Muscle layer of colon (tissue), 2 donors: ENCODE results near the gene PFDN1.
"Not testable (repeated sequence)": the region's sequence is repeated elsewhere in the genome, so short reads cannot be mapped to it uniquely, and the experiment has no call there.

Source experiments
- H3K27ac ChIP-seq: one replicate; pipeline ENCODE4 v1.7.0; 2013; ENCODE audit warnings: low read depth, mild to moderate bottlenecking, low read length, moderate library complexity
- H3K27me3 ChIP-seq, 2 donors: one replicate each; pipeline ENCODE4 v1.7.0; 2013; ENCODE audit warnings: low read length in 2 of 2, mild to moderate bottlenecking in 2 of 2; ENCODE audit not compliant: insufficient read depth in 2 of 2, control insufficient read depth in 1 of 2
- H3K36me3 ChIP-seq: one replicate; pipeline ENCODE4 v1.7.0; 2013; ENCODE audit warnings: mild to moderate bottlenecking, low read length; ENCODE audit not compliant: insufficient read depth
- H3K4me1 ChIP-seq: one replicate; pipeline ENCODE4 v1.7.0; 2013; ENCODE audit warnings: mild to moderate bottlenecking, low read length; ENCODE audit not compliant: insufficient read depth
- H3K4me3 ChIP-seq, 2 donors: one replicate each; pipeline ENCODE4 v1.7.0; 2013; ENCODE audit warnings: low read length in 2 of 2, low read depth in 1 of 2, mild to moderate bottlenecking in 1 of 2, moderate library complexity in 1 of 2
- H3K9ac ChIP-seq: one replicate; pipeline ENCODE4 v1.7.0; 2013; ENCODE audit warnings: low read length
- H3K9me3 ChIP-seq: one replicate; pipeline ENCODE4 v1.7.0; 2013; ENCODE audit warnings: mild to moderate bottlenecking, low read length
- donor health status: abdominal sarcoma.
- donor health status: Adenocarcinoma of cecum.

Gene PFDN1, protein sequence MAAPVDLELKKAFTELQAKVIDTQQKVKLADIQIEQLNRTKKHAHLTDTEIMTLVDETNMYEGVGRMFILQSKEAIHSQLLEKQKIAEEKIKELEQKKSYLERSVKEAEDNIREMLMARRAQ

DNA sequence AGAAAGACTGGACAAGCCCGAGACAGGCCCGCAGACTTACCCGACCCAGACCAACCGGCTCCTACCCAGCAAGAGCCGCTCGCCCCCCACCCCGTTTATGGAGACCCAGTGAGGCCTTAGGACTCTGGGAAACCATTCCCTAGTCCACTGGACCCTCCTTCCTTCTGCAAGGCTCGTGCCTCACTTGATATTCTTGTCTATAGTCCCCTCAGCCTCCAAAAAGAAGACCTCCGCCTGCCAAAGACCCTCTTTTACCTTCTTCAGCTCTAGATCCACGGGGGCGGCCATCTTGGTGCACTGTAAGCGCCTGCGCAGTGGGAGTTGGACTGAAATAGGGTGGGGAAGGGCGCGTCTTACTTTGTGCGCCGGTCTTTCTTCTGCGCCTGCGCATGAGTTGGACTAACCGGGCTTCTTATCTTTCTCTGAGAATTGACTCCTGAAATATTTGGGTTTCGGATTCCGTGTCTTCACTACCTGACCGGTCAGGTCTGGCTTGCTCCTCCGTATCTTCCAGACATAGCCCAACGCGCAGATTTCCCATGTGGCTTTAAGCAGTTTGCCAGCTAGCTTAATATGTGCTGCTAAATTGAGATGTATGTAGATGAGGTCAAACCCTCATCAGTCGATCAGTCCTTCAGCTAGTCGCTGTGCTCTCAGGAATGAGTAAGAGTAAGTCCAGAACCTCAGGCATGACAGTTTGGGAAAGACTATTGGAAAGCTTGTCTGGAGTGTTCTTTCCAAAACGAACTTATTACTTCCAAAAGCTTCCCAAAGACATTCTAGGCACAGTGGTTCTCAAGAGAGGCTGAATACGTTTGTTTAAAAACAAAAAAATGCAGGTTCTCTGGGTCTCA, at the start of gene PFDN1:
Gene PFDN1, minus strand, starts transcription at position 316 of the 854 bp plus-strand sequence. Its CDS starts 28 bp downstream, at position 288.
- H3K9me3 ChIP-seq = no peaks in the 10 kb centered on the region
- no peaks in the 10 kb centered on the region for H3K27me3 ChIP-seq
- peaks cover 23% of the 10 kb centered on the region for H3K4me1 ChIP-seq
- peak within 1 kb of the TSS; percentile 78 to 80 for H3K4me3 ChIP-seq
- H3K36me3 ChIP-seq = peaks cover 8% of the 10 kb centered on the region
- peak within 1 kb of the TSS; percentile 81 for H3K27ac ChIP-seq
- peak within 1 kb of the TSS; percentile 90 for H3K9ac ChIP-seq

DNA sequence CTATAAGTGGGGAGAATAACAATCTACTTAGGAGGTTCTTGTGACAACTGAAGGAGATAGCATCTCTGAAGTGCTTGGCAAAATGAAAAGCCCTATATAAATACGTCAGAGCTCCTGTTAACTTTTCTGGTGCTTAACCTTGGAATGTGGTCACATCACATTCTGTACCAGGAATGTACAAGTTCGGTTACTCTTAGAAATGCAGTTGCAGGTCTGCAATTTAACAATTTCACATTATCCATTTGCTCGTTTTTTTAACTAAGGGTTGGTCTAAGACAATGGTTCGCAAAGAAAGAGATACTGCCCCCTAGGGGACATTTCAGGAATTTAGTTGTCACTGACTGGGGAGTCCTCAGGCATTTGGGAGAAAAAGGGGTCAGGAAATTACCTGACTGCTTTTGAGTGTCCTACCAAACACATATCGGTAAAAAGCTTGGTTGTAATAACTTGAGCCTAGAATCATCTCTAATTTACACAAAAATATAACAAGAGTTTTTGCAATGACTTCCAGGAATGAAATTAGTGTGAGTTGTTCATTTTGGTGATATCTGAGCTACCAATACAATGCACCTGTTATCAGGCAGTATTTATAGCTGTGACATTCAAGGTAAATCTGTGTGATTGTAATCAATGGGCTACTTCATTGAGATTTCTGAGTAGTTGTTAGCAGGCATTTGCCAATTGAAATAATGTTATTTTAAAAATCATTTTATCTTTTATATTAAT, 48.9 kb upstream of the PFDN1 start:
- H3K27me3 ChIP-seq = no peaks in the 10 kb centered on the region
- H3K9me3 ChIP-seq = no peaks in the 10 kb centered on the region
- H3K27ac ChIP-seq = no peak overlapping the region
- no peak overlapping the region for H3K4me3 ChIP-seq
- H3K36me3 ChIP-seq = no peaks in the 10 kb centered on the region
- no peak overlapping the region for H3K9ac ChIP-seq
- peaks cover 11% of the 10 kb centered on the region for H3K4me1 ChIP-seq

DNA sequence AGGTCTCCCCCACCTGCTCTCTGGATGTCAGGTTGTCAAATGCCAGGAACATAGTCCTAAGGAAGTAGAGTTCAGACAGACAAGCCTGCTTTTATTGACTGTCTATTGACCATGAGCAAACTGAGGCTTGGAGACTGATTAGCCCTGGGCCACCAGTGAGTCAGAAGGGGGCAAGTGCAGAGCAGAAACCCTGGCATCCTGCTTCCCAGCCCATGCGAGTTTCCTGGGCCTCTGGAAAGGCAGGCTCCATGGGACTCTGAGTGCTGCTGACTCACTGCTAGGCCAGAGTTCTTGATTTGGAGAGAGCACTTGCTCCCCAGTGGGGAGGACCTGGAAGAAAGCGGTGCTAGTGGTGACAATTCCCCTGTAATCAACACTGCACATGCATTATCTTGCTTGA, 46.3 kb upstream of the PFDN1 start:
- H3K9ac ChIP-seq = no peak overlapping the region
- no peaks in the 10 kb centered on the region for H3K36me3 ChIP-seq
- no peaks in the 10 kb centered on the region for H3K9me3 ChIP-seq
- H3K4me1 ChIP-seq = peaks cover 22% of the 10 kb centered on the region
- H3K4me3 ChIP-seq = no peak overlapping the region
- H3K27ac ChIP-seq = no peak overlapping the region
- H3K27me3 ChIP-seq = no peaks in the 10 kb centered on the region

DNA sequence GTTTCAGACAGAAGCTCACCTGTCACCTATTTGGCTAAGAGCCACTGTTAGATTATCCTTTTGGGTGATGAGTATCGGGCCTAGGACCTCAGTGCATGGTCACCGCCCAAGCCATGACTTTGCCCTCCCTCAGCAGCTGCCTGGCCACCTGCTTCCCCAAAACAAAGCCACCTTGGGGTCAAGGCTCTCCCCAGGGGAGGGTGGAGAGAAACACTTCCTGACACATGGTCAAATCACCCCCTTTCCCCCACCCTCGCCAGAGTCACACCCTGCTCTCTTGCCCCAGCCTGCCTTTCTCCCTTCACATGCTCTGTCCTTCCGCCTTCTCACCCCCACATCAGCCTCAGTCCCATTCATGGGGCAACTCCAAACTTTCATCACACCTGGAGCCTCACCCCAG, 45.2 kb upstream of the PFDN1 start:
- Histone ChIP-seq H3K4me1 (peaks cover 32% of the 10 kb centered on the region), H3K36me3 (peaks cover 6% of the 10 kb centered on the region), H3K9ac (no peak overlapping the region), H3K9me3 (no peaks in the 10 kb centered on the region), H3K27ac (no peak overlapping the region), H3K4me3 (no peak overlapping the region), H3K27me3 (no peaks in the 10 kb centered on the region)

DNA sequence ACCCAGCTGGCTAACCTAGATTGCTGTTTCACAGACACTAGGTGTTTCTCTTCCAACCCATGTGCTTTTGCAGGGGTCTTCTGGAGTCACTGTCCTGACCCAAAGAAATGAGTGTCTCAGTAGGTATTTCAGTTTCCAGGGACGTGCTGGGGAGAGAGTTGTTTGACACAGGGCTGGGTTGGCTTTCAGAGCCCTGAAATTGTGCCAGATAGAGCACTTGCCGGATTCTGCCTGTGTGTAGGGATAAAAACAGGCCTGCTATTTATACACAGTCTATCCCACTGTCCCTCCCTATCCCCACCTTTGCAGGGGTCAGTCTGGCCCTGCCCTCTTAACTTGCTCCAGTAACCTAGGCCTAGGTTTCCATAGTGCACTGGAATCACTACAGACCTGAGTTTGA, 44.5 kb upstream of the PFDN1 start:
- Histone ChIP-seq H3K9me3 (no peaks in the 10 kb centered on the region), H3K9ac (no peak overlapping the region), H3K4me1 (peaks cover 37% of the 10 kb centered on the region), H3K4me3 (peak overlapping the region in 1 of 2 donors; percentile 73), H3K27me3 (no peaks in the 10 kb centered on the region), H3K27ac (peak overlapping the region; percentile 78), H3K36me3 (peaks cover 13% of the 10 kb centered on the region)

DNA sequence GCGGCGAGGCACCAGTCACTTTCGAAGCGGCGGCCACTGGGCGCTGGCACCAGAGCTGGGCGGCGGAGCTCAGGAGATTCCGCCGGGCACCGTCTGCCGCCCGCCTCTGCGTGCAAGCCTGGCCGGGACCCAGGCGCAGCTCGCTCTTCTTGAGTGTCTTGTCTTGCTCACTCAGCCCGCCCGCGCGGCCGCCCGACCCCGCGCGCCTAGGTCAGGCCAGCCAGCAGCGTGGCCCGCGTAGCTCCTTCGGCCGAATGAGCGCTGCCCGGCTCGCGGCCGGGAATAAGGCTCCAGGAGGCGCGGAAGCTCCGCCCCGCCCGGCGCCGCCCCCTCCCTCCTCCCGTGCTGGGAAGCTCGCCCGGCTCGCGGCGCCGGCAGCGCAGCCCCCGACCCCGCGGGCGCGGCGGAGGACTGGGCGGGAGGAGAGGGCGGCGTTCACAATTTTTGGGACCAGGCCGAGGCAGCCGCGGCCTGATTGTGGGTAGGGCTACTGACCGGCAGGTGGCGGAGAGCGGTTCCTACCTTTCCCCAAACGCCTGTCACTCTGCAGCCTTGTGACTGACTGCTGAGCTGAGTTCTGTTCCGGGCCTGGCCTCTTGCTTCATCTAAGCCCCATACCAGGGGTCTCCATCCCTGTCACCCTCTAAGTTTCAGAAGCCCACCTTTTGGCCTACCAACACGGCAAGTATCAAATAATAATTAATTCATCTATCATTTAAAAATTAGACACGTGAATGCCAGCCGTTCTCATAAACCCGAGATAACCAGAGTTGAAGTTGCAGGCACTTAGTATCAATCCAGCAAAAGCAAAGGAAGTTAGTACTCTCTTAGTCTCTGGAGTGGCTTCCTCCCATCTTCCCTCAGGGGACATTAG, 43.7 kb upstream of the PFDN1 start, which contains the start of gene HBEGF:
Gene HBEGF, minus strand, starts transcription at position 256 of the 874 bp plus-strand sequence. CDS start 275 bp downstream, outside the sequence.
- H3K36me3 ChIP-seq = peaks cover 19% of the 10 kb centered on the region
- H3K4me3 ChIP-seq = peak within 1 kb of the TSS; percentile 72 to 73
- peak within 1 kb of the TSS; percentile 53 for H3K9ac ChIP-seq
- no peaks in the 10 kb centered on the region for H3K27me3 ChIP-seq
- peak within 1 kb of the TSS; percentile 78 for H3K27ac ChIP-seq
- H3K9me3 ChIP-seq = no peaks in the 10 kb centered on the region
- H3K4me1 ChIP-seq = peaks cover 43% of the 10 kb centered on the region

DNA sequence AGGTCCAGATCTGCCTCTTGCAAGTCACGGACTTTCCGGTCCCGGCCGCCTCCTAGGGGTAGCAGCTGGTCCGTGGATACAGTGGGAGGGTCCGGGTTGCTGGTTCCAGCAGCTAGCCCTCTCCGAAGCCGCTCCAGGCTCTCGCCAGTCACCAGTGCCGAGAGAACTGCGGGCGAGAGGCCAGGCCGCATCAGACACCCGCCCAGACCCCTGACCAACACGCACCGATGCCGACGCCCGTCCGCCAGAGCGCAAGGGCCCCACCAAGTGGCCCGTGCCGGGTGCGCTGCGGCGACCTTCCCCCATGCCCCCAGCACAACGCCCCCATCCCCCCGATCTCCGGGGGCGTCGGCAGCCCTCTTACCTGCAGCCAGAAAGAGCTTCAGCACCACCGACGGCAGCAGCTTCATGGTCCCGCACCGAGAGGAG, 43.0 kb upstream of the PFDN1 start:
- Histone ChIP-seq H3K4me1 (peaks cover 48% of the 10 kb centered on the region), H3K27me3 (no peaks in the 10 kb centered on the region), H3K36me3 (peaks cover 23% of the 10 kb centered on the region), H3K9me3 (no peaks in the 10 kb centered on the region), H3K27ac (peak overlapping the region; percentile 78), H3K9ac (peak overlapping the region; percentile 53), H3K4me3 (peak overlapping the region; percentile 72 to 73)

DNA sequence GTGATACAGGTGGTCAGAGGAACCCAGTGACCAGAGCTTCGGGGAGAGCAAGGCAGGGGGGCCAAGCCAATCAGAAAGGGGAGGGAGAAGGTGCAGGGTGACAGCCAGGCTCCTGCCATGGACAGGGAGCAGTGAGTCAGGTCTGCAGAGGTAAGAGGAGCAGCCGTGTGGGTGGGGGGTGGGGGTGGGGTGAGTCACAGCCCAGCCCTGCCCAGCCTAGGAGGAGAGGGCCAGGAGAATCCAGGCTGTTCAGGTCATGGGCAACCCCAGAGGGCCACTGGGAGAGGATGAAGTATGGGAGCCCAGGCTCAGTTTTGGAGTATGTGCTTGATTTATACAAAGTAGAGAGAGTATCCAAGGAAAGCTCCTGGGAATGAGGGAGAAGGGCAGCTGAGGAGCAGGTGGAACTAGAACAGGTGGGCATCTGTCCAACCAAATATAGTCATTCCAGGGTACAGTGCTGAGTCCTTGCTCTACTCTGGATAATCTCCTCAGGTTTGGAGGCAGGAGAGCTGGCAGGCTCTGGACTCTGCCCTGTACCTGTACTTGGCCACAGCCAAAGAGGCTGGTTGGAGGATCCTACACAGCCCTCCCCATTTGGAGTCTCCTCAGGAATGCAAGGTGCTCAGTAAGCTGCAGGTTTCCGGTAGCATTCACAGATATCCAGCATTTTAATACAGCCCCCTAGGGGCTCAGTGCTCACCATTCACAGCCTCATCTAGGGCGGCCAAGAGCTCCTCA, 42.0 kb upstream of the PFDN1 start:
- H3K36me3 ChIP-seq = peaks cover 28% of the 10 kb centered on the region

DNA sequence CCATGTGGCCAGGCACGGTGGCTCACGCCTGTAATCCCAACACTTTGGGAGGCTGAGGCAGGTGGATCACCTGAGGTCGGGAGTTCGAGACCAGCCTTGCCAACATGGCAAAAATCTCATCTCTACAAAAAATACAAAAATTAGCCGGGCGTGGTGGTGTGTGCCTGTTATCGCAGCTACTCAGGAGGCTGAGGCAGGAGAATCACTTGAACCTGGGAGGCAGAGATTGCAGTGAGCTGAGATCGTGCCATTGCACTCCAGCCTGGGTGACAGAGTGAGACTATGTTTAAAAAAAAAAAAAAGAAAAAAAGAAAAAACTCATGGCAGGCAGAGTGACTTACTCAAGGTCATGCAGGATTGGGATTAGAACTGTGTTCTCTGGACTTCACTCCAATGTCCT, 40.9 kb upstream of the PFDN1 start:
- H3K4me3 ChIP-seq, H3K9me3 ChIP-seq, H3K9ac ChIP-seq, H3K27ac ChIP-seq, H3K27me3 ChIP-seq: not testable (repeated sequence)
- Histone ChIP-seq H3K4me1 (peaks cover 55% of the 10 kb centered on the region), H3K36me3 (peaks cover 28% of the 10 kb centered on the region)

More for the DNA sequence above, 42.0 kb upstream of the PFDN1 start:
- Histone ChIP-seq H3K27me3 (no peaks in the 10 kb centered on the region), H3K9me3 (no peaks in the 10 kb centered on the region), H3K9ac (peak overlapping the region; percentile 13), H3K4me3 (peak overlapping the region in 1 of 2 donors; percentile 73), H3K4me1 (peaks cover 53% of the 10 kb centered on the region), H3K27ac (no peak overlapping the region)

DNA sequence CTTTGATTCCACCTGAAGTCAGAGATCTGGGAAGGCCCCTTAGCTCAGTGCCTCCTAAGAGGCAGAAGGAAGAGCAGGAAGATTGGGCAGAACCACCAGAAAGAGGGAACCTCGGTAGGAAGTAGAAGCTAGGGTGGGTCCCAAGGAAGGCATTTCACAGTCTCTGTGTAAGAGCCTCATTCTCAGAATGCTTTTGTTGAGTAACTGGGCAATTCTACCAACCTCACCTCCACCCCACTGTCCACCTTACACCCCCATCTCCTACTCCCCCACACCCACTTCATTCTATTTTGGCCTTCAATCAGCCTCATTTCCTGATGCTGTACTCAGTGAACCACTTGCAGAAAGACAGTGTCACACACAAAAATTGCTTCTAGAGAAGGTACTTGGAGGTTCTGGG, 40.0 kb upstream of the PFDN1 start:
- Histone ChIP-seq H3K36me3 (peaks cover 28% of the 10 kb centered on the region), H3K4me3 (no peak overlapping the region), H3K9ac (no peak overlapping the region), H3K27ac (no peak overlapping the region), H3K9me3 (no peaks in the 10 kb centered on the region), H3K27me3 (no peaks in the 10 kb centered on the region), H3K4me1 (peaks cover 64% of the 10 kb centered on the region)
